ENCODE data around the gene LAIR2. TPM values are rescaled to one million over a fixed set of nuclear protein-coding genes. Genes with fewer than 3 reads are reported as not detected.
A peak's percentile ranks its signal among the peaks of the same experiment; 100 is the strongest.

Gene LAIR2, protein sequence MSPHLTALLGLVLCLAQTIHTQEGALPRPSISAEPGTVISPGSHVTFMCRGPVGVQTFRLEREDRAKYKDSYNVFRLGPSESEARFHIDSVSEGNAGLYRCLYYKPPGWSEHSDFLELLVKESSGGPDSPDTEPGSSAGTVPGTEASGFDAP
- total RNA-seq (2021) (not detected in 2 replicates), Bru-seq, nascent RNA (not detected), BruChase-seq, experiment 1, labeled RNA remaining after a 2-hour chase (percentile 7 among the genes with signal in this experiment), BruChase-seq, experiment 2, labeled RNA remaining after a 6-hour chase (not detected)
- long read RNA-seq: 0 reads

DNA sequence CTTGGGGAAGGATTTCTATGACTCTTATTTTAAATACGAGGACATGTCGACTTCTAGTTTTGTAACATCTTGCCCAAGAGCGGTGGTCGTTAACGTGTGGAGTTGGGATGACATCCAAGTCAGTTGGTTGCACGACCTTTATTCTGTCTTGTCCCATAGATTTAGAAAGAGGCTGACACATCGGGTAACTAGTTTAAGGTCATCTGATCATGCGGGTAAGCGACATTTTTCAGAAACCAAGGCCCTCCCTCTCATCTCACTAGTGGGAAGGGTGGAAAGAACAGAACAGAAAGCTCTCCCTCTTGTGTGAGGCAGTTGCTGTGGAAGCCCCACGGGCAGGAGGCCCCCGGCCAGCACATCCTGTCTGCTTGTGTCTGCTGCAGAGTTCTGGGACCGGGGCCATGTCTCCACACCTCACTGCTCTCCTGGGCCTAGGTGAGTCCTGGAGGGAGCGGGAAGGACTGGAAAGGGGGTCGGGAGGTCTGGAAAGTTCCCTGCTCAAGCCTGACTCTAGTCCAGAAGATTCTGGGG is at the start of gene LAIR2:
LAIR2 (plus strand) TSS at position 314 of the 531 bp plus-strand sequence; CDS start at position 402, 88 bp downstream.
- Histone ChIP-seq H3K27ac (no peak within 1 kb of the TSS), H3K79me2 (ENCODE audit: low read depth) (no peaks in the 10 kb centered on the region), H3K27me3 (ENCODE audit: insufficient read depth, low read depth) (peaks cover 90% of the 10 kb centered on the region), H2AFZ (no peak within 1 kb of the TSS), H4K20me1 (ENCODE audit: insufficient read depth) (no peaks in the 10 kb centered on the region), H3K9me2 (ENCODE audit: insufficient read depth) (no peaks in the 10 kb centered on the region), H3K9me3 (ENCODE audit: insufficient read depth, low read depth) (no peaks in the 10 kb centered on the region), H3K4me2 (no peak within 1 kb of the TSS), H3K4me3 (no peak within 1 kb of the TSS), H3K36me3 (ENCODE audit: low read depth) (no peaks in the 10 kb centered on the region), H3F3A (ENCODE audit: insufficient read depth, low read depth) (no peaks in the 10 kb centered on the region), H3K4me1 (replicated peaks; ENCODE audit: insufficient read depth) (no peaks in the 10 kb centered on the region)
- POLR2A ChIA-PET (ENCODE audit: unreplicated experiment): no interaction called here
- intact Hi-C loops (cut with micrococcal nuclease; ENCODE audit: unreplicated experiment): no loop called here
- CTCF ChIA-PET: interaction anchor here (0.6 kb wide), 1 partner anchor 612 kb away, joined by 4 read pairs; no protein-coding TSS in a partner anchor
- TF ChIP-seq, protein P1, sequence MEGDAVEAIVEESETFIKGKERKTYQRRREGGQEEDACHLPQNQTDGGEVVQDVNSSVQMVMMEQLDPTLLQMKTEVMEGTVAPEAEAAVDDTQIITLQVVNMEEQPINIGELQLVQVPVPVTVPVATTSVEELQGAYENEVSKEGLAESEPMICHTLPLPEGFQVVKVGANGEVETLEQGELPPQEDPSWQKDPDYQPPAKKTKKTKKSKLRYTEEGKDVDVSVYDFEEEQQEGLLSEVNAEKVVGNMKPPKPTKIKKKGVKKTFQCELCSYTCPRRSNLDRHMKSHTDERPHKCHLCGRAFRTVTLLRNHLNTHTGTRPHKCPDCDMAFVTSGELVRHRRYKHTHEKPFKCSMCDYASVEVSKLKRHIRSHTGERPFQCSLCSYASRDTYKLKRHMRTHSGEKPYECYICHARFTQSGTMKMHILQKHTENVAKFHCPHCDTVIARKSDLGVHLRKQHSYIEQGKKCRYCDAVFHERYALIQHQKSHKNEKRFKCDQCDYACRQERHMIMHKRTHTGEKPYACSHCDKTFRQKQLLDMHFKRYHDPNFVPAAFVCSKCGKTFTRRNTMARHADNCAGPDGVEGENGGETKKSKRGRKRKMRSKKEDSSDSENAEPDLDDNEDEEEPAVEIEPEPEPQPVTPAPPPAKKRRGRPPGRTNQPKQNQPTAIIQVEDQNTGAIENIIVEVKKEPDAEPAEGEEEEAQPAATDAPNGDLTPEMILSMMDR (conservative IDR thresholded peaks at IDR 0.05): no peak
- TF ChIP-seq EZH2 (IDR thresholded peaks at IDR 0.05; ENCODE audit: low read depth): no peak
- peak in 1 of 2 experiments; percentile 4 for DNase-seq
- BruUV-seq (replicated peaks): no TSS peak

DNA sequence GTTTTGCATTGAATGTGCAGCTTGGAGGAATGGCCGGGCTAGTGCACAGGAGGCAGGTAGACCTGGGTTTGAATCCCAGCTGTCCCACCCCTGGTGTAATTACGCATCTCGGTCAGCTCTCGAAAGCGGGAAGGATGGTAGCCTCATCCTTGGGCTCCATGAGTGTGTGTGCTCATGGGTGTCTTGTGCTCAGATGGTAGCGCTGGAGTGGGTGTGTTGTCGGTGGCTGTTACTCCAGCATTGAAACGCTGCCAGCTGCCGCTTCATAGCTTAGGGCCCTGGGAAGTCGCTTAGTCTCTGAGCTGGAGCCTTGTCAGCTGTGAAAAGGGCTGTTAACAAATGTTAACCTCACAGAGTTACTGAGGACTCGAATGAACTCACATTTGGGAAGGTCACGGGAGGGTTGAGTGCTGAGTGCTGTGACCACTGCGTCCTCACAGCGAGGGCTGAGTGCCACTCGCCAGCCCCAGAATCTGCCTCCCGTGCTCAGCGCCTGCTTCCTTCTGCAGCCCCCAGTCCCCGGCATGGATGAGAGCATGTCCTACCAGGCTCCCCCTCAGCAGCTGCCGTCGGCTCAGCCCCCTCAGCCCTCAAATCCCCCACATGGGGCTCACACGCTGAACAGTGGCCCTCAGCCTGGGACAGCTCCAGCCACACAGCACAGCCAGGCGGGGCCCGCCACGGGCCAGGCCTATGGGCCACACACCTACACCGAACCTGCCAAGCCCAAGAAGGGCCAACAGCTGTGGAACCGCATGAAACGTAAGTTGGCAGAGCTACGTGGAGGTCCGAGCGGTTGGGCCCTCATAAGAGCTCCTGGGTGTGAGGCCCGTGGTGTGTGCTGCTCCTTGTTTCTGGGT is 48.5 kb upstream of the LAIR2 start:
- Histone ChIP-seq H3K27me3 (ENCODE audit: insufficient read depth, low read depth) (no peaks in the 10 kb centered on the region), H2AFZ (no peak overlapping the region), H3K4me1 (replicated peaks; ENCODE audit: insufficient read depth) (peaks cover 15% of the 10 kb centered on the region), H3K9me3 (ENCODE audit: insufficient read depth, low read depth) (no peaks in the 10 kb centered on the region), H3K4me3 (no peak overlapping the region), H3F3A (ENCODE audit: insufficient read depth, low read depth) (peaks cover 31% of the 10 kb centered on the region; the same call in 1 of the 2 replicates), H3K27ac (no peak overlapping the region), H3K79me2 (ENCODE audit: low read depth) (peaks cover 79% of the 10 kb centered on the region), H3K36me3 (ENCODE audit: low read depth) (peaks cover 62% of the 10 kb centered on the region), H4K20me1 (ENCODE audit: insufficient read depth) (peaks cover 77% of the 10 kb centered on the region), H3K4me2 (no peak overlapping the region), H3K9me2 (ENCODE audit: insufficient read depth) (no peaks in the 10 kb centered on the region)
- no peak for DNase-seq
- TF ChIP-seq EZH2 (IDR thresholded peaks at IDR 0.05; ENCODE audit: low read depth): no peak
- TF ChIP-seq, protein P1 (conservative IDR thresholded peaks at IDR 0.05): no peak
- CTCF ChIA-PET: no interaction called here
- POLR2A ChIA-PET (ENCODE audit: unreplicated experiment): no interaction called here
- no TSS peak for BruUV-seq (replicated peaks)
- intact Hi-C loops (cut with micrococcal nuclease; ENCODE audit: unreplicated experiment): no loop called here

DNA sequence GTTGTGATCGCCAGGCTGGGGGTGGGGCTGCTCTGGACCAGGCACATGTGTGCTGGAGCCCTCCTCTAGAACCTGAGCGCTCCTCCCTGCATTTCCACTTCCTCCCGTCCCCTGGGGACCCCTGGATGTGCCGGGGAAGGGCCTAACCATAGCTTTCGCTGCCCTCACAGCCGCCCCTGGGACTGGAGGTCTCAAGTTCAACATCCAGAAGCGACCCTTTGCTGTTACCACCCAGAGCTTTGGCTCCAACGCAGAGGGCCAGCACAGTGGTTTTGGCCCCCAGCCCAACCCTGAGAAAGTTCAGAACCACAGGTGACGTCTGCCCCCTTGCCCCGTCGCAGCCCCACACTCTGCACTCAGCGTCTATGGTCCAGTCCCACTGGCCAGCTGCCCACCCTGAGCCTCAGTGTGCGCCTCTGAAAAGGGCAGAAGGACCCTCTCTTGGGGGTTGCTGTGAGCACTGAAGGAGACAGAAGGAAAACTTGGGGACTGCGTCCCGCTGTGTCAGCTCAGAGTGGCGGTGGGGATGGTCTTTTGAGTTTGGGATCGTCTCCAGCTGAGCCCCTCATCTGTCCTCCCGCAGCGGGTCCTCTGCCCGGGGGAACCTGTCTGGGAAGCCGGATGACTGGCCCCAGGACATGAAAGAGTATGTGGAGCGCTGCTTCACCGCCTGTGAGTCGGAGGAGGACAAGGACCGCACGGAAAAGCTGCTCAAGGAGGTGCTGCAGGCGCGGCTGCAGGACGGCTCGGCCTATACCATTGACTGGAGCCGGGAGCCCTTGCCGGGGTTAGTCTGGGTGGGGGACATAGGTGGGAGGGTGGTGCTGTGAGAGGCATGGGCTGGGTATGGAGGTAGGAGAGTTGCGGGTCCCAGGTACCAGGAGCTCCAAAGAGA is 47.6 kb upstream of the LAIR2 start:
- ChIA-PET POLR2A (ENCODE audit: unreplicated experiment) (no interaction called here), CTCF (no interaction called here)
- H3K9me2 ChIP-seq (ENCODE audit: insufficient read depth): no peaks in the 10 kb centered on the region
- H2AFZ ChIP-seq: no peak overlapping the region
- peaks cover 62% of the 10 kb centered on the region for H3K36me3 ChIP-seq (ENCODE audit: low read depth)
- no peak overlapping the region for H3K4me2 ChIP-seq
- H3K27me3 ChIP-seq (ENCODE audit: insufficient read depth, low read depth): no peaks in the 10 kb centered on the region
- H3K79me2 ChIP-seq (ENCODE audit: low read depth): peaks cover 78% of the 10 kb centered on the region
- H3K4me1 ChIP-seq (replicated peaks; ENCODE audit: insufficient read depth): peaks cover 15% of the 10 kb centered on the region
- no peak for DNase-seq
- TF ChIP-seq, protein P1 (conservative IDR thresholded peaks at IDR 0.05): no peak
- H3K9me3 ChIP-seq (ENCODE audit: insufficient read depth, low read depth): no peaks in the 10 kb centered on the region
- H4K20me1 ChIP-seq (ENCODE audit: insufficient read depth): peaks cover 78% of the 10 kb centered on the region
- peaks cover 24% of the 10 kb centered on the region; the same call in 1 of the 2 replicates for H3F3A ChIP-seq (ENCODE audit: insufficient read depth, low read depth)
- no TSS peak for BruUV-seq (replicated peaks)
- no peak overlapping the region for H3K4me3 ChIP-seq
- intact Hi-C loops (cut with micrococcal nuclease; ENCODE audit: unreplicated experiment): no loop called here
- no peak overlapping the region for H3K27ac ChIP-seq

All from PC-9 (cell line).